ENCODE measurements around the gene PARP1.

DNA sequence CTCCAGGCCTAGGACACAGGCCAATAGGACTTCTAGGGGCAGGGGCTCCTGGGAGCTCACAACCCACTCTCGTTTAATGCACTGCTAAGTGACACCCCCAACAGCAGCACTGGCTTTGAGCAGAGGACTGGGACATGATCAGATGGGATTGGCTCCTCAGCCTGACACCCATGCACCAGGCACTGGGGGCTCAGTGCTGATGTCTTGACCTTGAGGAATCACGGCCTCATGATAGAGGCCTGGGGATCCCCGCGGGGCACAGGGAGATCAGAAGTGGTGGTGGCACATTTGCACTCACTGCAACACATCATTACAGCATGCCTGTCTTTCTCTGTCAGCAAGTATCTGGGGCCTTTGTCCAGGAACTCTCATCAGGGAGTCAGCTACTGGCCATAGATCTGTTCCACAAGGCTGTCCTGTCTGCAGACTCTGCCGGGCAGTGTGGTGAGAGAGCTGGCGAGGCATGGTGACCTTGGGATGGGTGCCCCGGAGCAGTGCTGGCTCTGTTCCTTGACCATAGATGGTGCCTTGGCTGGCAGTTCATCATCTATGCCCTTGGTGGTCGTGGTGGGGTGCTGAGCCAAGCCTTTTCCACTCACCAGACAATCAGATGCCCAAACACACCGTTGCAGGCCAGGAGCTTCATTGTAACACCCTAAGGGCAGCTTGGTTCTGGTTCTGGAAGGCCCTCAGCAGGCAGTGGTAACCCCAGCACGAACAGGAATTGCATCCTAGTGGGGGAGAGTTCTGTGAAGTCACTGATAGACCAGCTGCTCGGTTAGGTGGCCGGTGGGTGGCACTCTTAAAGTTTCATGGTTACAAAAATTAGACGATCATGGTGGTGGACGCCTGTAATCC, 22.2 kb upstream of the PARP1 start:
- TF ChIP-seq, protein P1, sequence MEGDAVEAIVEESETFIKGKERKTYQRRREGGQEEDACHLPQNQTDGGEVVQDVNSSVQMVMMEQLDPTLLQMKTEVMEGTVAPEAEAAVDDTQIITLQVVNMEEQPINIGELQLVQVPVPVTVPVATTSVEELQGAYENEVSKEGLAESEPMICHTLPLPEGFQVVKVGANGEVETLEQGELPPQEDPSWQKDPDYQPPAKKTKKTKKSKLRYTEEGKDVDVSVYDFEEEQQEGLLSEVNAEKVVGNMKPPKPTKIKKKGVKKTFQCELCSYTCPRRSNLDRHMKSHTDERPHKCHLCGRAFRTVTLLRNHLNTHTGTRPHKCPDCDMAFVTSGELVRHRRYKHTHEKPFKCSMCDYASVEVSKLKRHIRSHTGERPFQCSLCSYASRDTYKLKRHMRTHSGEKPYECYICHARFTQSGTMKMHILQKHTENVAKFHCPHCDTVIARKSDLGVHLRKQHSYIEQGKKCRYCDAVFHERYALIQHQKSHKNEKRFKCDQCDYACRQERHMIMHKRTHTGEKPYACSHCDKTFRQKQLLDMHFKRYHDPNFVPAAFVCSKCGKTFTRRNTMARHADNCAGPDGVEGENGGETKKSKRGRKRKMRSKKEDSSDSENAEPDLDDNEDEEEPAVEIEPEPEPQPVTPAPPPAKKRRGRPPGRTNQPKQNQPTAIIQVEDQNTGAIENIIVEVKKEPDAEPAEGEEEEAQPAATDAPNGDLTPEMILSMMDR (IDR thresholded peaks at IDR 0.05) = no peak
- TF ChIP-seq EZH2 (IDR thresholded peaks at IDR 0.05) = no peak
- no peak for TF ChIP-seq EZH2phosphoT487 (IDR thresholded peaks at IDR 0.05)

Data from neural progenitor cell (in vitro differentiated cells).